ENCODE results near the gene SLC43A2.

- TF ChIP-seq EZH2 (IDR thresholded peaks at IDR 0.05; ENCODE audit: borderline replicate concordance, low read depth, low read length, poor library complexity, severe bottlenecking), result no peak
- TF ChIP-seq CTCF (conservative IDR thresholded peaks at IDR 0.05; ENCODE audit: low read depth, low read length), result no peak
Observed at GRCh38 chr17:1541367-1541904, 87.2 kb downstream of the SLC43A2 start.

All from A673 (cell line).